ENCODE measurements around the gene IL31RA.

Gene IL31RA

GRCh38 chr5:55841976-55842375, 9.2 kb upstream of the IL31RA start:
- Histone ChIP-seq H3K27ac (ENCODE audit: low read depth, low read length) (no peak overlapping the region), H3K27me3 (ENCODE audit: control insufficient read depth, insufficient read depth, low read length) (no peaks in the 10 kb centered on the region), H3K9me3 (ENCODE audit: control insufficient read depth, insufficient read depth, low read length) (no peaks in the 10 kb centered on the region), H3K9ac (ENCODE audit: low read depth, low read length) (no peak overlapping the region), H3K36me3 (ENCODE audit: control insufficient read depth, insufficient read depth, low read length) (no peaks in the 10 kb centered on the region), H3K4me1 (ENCODE audit: control insufficient read depth, insufficient read depth, low read length) (no peaks in the 10 kb centered on the region), H3K4me3 (ENCODE audit: low read depth, low read length) (no peak overlapping the region)

DNA sequence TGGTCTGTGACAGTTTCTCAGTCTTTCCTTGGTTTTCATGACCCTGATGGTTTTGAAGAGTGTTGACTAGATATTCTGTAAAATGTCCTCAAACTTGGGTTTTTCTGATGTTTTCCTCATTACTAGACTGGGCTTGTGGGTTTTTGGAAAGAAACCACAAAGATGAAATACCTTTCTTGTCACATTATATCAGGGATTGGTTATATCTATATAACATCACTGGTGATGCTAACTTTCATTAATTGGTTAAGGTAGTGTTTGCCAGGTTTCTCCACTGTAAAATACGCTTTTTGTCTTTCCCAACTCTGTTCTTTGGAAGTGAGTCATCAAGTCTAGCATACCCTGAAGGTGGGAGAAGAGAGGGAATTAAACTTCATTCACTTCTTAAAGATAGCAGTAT, 3.3 kb upstream of the IL31RA start:
- H3K9ac ChIP-seq (ENCODE audit: low read depth, low read length), result no peak overlapping the region
- no peaks in the 10 kb centered on the region for H3K4me1 ChIP-seq (ENCODE audit: control insufficient read depth, insufficient read depth, low read length)
- H3K9me3 ChIP-seq (ENCODE audit: control insufficient read depth, insufficient read depth, low read length), result no peaks in the 10 kb centered on the region
- no peak overlapping the region for H3K27ac ChIP-seq (ENCODE audit: low read depth, low read length)
- H3K27me3 ChIP-seq (ENCODE audit: control insufficient read depth, insufficient read depth, low read length), result no peaks in the 10 kb centered on the region
- no peak overlapping the region for H3K4me3 ChIP-seq (ENCODE audit: low read depth, low read length)
- H3K36me3 ChIP-seq (ENCODE audit: control insufficient read depth, insufficient read depth, low read length), result no peaks in the 10 kb centered on the region

GRCh38 chr5:55848783-55849182, 2.4 kb upstream of the IL31RA start:
- no peaks in the 10 kb centered on the region for H3K36me3 ChIP-seq (ENCODE audit: control insufficient read depth, insufficient read depth, low read length)
- no peaks in the 10 kb centered on the region for H3K4me1 ChIP-seq (ENCODE audit: control insufficient read depth, insufficient read depth, low read length)
- H3K27me3 ChIP-seq (ENCODE audit: control insufficient read depth, insufficient read depth, low read length), result no peaks in the 10 kb centered on the region
- H3K9me3 ChIP-seq (ENCODE audit: control insufficient read depth, insufficient read depth, low read length), result no peaks in the 10 kb centered on the region
- no peak overlapping the region for H3K27ac ChIP-seq (ENCODE audit: low read depth, low read length)
- H3K4me3 ChIP-seq (ENCODE audit: low read depth, low read length), result no peak overlapping the region
- no peak overlapping the region for H3K9ac ChIP-seq (ENCODE audit: low read depth, low read length)

- Histone ChIP-seq H3K4me1 (ENCODE audit: control insufficient read depth, insufficient read depth, low read length) (no peaks in the 10 kb centered on the region), H3K4me3 (ENCODE audit: low read depth, low read length) (no peak overlapping the region), H3K36me3 (ENCODE audit: control insufficient read depth, insufficient read depth, low read length) (no peaks in the 10 kb centered on the region), H3K27me3 (ENCODE audit: control insufficient read depth, insufficient read depth, low read length) (no peaks in the 10 kb centered on the region), H3K9ac (ENCODE audit: low read depth, low read length) (no peak overlapping the region), H3K27ac (ENCODE audit: low read depth, low read length) (no peak overlapping the region), H3K9me3 (ENCODE audit: control insufficient read depth, insufficient read depth, low read length) (no peaks in the 10 kb centered on the region)
Observed at GRCh38 chr5:55851675-55851979, 470 bp downstream of the IL31RA start.

- no peak overlapping the region for H3K4me3 ChIP-seq (ENCODE audit: low read depth, low read length)
- H3K9ac ChIP-seq (ENCODE audit: low read depth, low read length), result no peak overlapping the region
- no peaks in the 10 kb centered on the region for H3K9me3 ChIP-seq (ENCODE audit: control insufficient read depth, insufficient read depth, low read length)
- no peaks in the 10 kb centered on the region for H3K27me3 ChIP-seq (ENCODE audit: control insufficient read depth, insufficient read depth, low read length)
- no peaks in the 10 kb centered on the region for H3K36me3 ChIP-seq (ENCODE audit: control insufficient read depth, insufficient read depth, low read length)
- H3K27ac ChIP-seq (ENCODE audit: low read depth, low read length), result no peak overlapping the region
- no peaks in the 10 kb centered on the region for H3K4me1 ChIP-seq (ENCODE audit: control insufficient read depth, insufficient read depth, low read length)
Observed at GRCh38 chr5:55852503-55852902, 1.3 kb downstream of the IL31RA start.

GRCh38 chr5:55853041-55853670, 2.0 kb downstream of the IL31RA start:
- Histone ChIP-seq H3K4me3 (ENCODE audit: low read depth, low read length) (no peak overlapping the region), H3K36me3 (ENCODE audit: control insufficient read depth, insufficient read depth, low read length) (no peaks in the 10 kb centered on the region), H3K27ac (ENCODE audit: low read depth, low read length) (no peak overlapping the region), H3K27me3 (ENCODE audit: control insufficient read depth, insufficient read depth, low read length) (no peaks in the 10 kb centered on the region), H3K9ac (ENCODE audit: low read depth, low read length) (no peak overlapping the region), H3K9me3 (ENCODE audit: control insufficient read depth, insufficient read depth, low read length) (no peaks in the 10 kb centered on the region), H3K4me1 (ENCODE audit: control insufficient read depth, insufficient read depth, low read length) (no peaks in the 10 kb centered on the region)

DNA sequence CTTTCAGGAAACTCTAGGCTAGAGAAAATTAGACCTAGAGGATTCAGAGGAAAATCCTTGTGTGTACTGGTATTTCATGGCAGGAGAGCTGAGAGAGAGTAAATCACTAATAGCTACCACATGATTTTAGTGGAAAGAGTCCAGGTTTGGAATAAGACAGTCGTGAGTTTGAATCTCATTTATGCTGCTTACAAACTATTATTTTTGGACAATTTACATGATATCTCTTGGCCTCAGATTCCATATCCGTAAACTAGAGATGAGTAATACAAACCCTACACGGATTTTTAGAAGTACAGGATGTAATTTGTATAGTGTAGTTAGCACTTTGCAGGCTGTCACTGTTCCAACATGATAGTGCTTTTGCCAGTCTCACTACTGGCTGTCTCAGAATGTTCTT, 2.7 kb downstream of the IL31RA start:
- Histone ChIP-seq H3K27me3 (ENCODE audit: control insufficient read depth, insufficient read depth, low read length) (no peaks in the 10 kb centered on the region), H3K4me3 (ENCODE audit: low read depth, low read length) (no peak overlapping the region), H3K4me1 (ENCODE audit: control insufficient read depth, insufficient read depth, low read length) (no peaks in the 10 kb centered on the region), H3K36me3 (ENCODE audit: control insufficient read depth, insufficient read depth, low read length) (no peaks in the 10 kb centered on the region), H3K27ac (ENCODE audit: low read depth, low read length) (no peak overlapping the region), H3K9me3 (ENCODE audit: control insufficient read depth, insufficient read depth, low read length) (no peaks in the 10 kb centered on the region), H3K9ac (ENCODE audit: low read depth, low read length) (no peak overlapping the region)

- no peaks in the 10 kb centered on the region for H3K36me3 ChIP-seq (ENCODE audit: control insufficient read depth, insufficient read depth, low read length)
- H3K27ac ChIP-seq (ENCODE audit: low read depth, low read length), result no peak overlapping the region
- no peaks in the 10 kb centered on the region for H3K9me3 ChIP-seq (ENCODE audit: control insufficient read depth, insufficient read depth, low read length)
- H3K4me1 ChIP-seq (ENCODE audit: control insufficient read depth, insufficient read depth, low read length), result no peaks in the 10 kb centered on the region
- H3K4me3 ChIP-seq (ENCODE audit: low read depth, low read length), result no peak overlapping the region
- no peaks in the 10 kb centered on the region for H3K27me3 ChIP-seq (ENCODE audit: control insufficient read depth, insufficient read depth, low read length)
- no peak overlapping the region for H3K9ac ChIP-seq (ENCODE audit: low read depth, low read length)
Observed at GRCh38 chr5:55855509-55855908, 4.4 kb downstream of the IL31RA start.

DNA sequence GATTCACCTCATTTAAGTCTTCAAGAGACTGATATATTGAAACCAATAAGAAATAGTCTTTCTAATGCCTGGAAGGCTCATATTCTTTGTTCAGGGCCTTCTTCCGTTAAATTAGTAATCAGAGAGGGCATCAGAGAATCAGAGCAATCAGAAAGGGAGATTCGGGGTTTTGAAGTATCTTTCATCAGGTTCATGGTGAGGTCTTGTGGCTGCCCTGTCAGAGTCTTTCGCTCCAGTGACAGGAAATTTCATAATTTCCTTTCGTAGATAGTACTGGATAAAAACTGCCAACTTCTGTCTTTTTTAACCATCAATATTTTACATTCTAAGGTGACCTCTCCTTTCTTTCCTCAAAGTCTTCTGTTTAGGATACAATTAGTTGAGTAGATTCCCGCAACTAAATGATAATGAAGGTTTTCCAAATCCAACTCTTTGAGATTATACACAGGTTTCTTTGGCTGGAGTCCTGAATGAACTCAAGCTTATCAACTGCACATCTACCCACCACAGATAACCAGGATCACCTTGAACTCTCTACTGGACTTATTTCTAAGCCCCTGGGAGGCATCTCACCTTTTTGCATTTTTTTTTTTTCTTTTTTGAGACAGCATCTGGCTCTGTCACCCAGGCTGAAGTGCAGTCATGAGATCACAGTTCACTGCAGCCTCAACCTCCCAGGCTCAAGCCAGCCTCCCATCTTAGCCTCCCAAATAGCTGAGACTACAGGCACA, 5.5 kb downstream of the IL31RA start:
- no peak overlapping the region for H3K9ac ChIP-seq (ENCODE audit: low read depth, low read length)
- no peak overlapping the region for H3K27ac ChIP-seq (ENCODE audit: low read depth, low read length)
- H3K4me3 ChIP-seq (ENCODE audit: low read depth, low read length), result no peak overlapping the region
- no peaks in the 10 kb centered on the region for H3K36me3 ChIP-seq (ENCODE audit: control insufficient read depth, insufficient read depth, low read length)
- H3K9me3 ChIP-seq (ENCODE audit: control insufficient read depth, insufficient read depth, low read length), result no peaks in the 10 kb centered on the region
- H3K27me3 ChIP-seq (ENCODE audit: control insufficient read depth, insufficient read depth, low read length), result no peaks in the 10 kb centered on the region
- no peaks in the 10 kb centered on the region for H3K4me1 ChIP-seq (ENCODE audit: control insufficient read depth, insufficient read depth, low read length)

DNA sequence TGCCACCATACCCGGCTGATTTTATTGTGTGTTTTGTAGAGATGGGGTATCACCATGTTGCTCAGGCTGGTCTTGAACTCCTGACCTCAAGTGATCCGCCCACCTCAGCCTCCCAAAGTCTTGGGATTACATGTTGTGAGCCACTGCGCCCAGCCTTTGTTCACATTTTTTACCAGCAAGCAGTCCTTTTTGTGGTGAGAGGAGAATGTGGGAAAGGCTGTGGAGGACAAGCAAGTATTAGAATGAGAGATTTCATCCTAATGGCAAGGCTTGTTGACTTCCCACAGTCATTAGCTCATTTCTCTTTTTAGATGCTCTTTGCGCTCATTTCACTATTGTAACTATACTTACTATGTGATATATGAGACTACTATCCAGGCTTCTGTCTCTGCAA, 6.1 kb downstream of the IL31RA start:
- no peaks in the 10 kb centered on the region for H3K4me1 ChIP-seq (ENCODE audit: control insufficient read depth, insufficient read depth, low read length)
- no peak overlapping the region for H3K9ac ChIP-seq (ENCODE audit: low read depth, low read length)
- H3K4me3 ChIP-seq (ENCODE audit: low read depth, low read length), result no peak overlapping the region
- H3K9me3 ChIP-seq (ENCODE audit: control insufficient read depth, insufficient read depth, low read length), result no peaks in the 10 kb centered on the region
- H3K36me3 ChIP-seq (ENCODE audit: control insufficient read depth, insufficient read depth, low read length), result no peaks in the 10 kb centered on the region
- H3K27ac ChIP-seq (ENCODE audit: low read depth, low read length), result no peak overlapping the region
- no peaks in the 10 kb centered on the region for H3K27me3 ChIP-seq (ENCODE audit: control insufficient read depth, insufficient read depth, low read length)

DNA sequence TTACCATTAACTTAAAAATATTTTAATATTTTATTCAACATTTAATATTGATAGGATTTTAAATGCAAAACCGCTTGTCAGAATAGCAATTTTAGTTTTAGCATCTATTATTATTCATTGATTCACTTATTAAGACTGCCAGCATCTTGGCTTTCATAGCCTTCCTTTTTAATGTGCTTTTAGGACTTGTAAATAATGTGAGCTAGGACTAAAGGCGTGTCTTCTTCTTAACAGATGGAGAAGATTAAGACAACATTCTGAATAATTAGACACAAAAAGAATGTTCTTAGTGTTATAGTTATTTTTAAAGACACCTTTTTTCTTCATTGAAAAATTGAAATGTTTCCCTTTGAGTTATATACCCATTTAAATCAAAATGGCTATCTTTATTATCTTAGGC, 6.9 kb downstream of the IL31RA start:
- H3K9ac ChIP-seq (ENCODE audit: low read depth, low read length), result no peak overlapping the region
- H3K4me1 ChIP-seq (ENCODE audit: control insufficient read depth, insufficient read depth, low read length), result no peaks in the 10 kb centered on the region
- no peaks in the 10 kb centered on the region for H3K9me3 ChIP-seq (ENCODE audit: control insufficient read depth, insufficient read depth, low read length)
- no peak overlapping the region for H3K27ac ChIP-seq (ENCODE audit: low read depth, low read length)
- no peak overlapping the region for H3K4me3 ChIP-seq (ENCODE audit: low read depth, low read length)
- H3K36me3 ChIP-seq (ENCODE audit: control insufficient read depth, insufficient read depth, low read length), result no peaks in the 10 kb centered on the region
- H3K27me3 ChIP-seq (ENCODE audit: control insufficient read depth, insufficient read depth, low read length), result no peaks in the 10 kb centered on the region

Measured in HUES48 (cell line).